Adrenal gland (tissue), 12 donors: ENCODE measurements around the gene ALX3. TPM values are rescaled to one million over a fixed set of nuclear protein-coding genes. Genes with fewer than 3 reads are reported as not detected.

ENCODE experiments used
- DNase-seq, 7 donors: peaks; one replicate each; pipeline ENCODE4 v3.0.0-alpha.2; 2019 to 2020
- H3K27ac ChIP-seq, 5 donors: fragments of 200-600 bp; sonication (generic) in 4 of 5; 1 replicate in 3 of 5; 2 replicates in 2 of 5; pipeline versions ENCODE4 v1.5.1 to v1.8.0; 2016 to 2020; ENCODE audit warnings: mild to moderate bottlenecking in 1 of 5
- H3K27me3 ChIP-seq: fragments of 200-600 bp; 2 replicates; pipeline ENCODE4 v1.8.0; 2021
- H3K36me3 ChIP-seq, 2 donors: fragments of 200-600 bp; replicated peaks in 1 of 2; 1 replicate in 1 of 2; 2 replicates in 1 of 2; pipeline versions ENCODE4 v1.5.1 to v1.8.0; 2018 to 2022
- H3K4me1 ChIP-seq, 2 donors: fragments of 200-600 bp; replicated peaks in 1 of 2; 1 replicate in 1 of 2; 2 replicates in 1 of 2; pipeline versions ENCODE4 v1.5.1 to v1.8.0; 2018 to 2021
- H3K4me3 ChIP-seq, 4 donors: fragments of 200-600 bp; sonication (generic) in 3 of 4; one replicate each; pipeline ENCODE4 v1.5.1; 2016 to 2018
- H3K9me3 ChIP-seq, 3 donors: fragments of 200-600 bp; sonication (generic) in 1 of 3; replicated peaks in 1 of 3; 1 replicate in 2 of 3; 2 replicates in 1 of 3; pipeline versions ENCODE4 v1.5.1 to v1.8.0; 2016 to 2021
- POLR2A ChIP-seq, 2 donors: fragments of 450-650 bp; IDR thresholded peaks; one replicate each; pipeline ENCODE4 v1.6.1; 2017; ENCODE audit warnings: antibody characterized with exemption in 2 of 2, mild to moderate bottlenecking in 2 of 2, moderate library complexity in 1 of 2
- WGBS, 4 donors: extraction: QIAGEN DNeasy Blood & Tissue Kit in 2 of 4; methylation state at CpG; one replicate each; pipeline versions ENCODE4 v1.1.5 to v1.1.7; 2013 to 2017; 5-methylcytosine and 5-hydroxymethylcytosine counted together
- intact Hi-C, 2 donors: fragments of 100-400 bp; cut with DNase I; formaldehyde crosslinking; loops; one replicate each; pipeline versions ENCODE4 v1.14.1 to v1.15.0; 2022 to 2023
- polyA plus RNA-seq, 3 donors: library from polyadenylated mRNA; stranded (reverse); fragments of 200-250 nt in 2 of 3; fragments of 350-450 nt in 1 of 3; fragmentation: Illumina TruSeq in 1 of 3; extraction: RNeasy Lipid Tissue Mini Kit (QIAGEN cat#74804) in 1 of 3; gene quantifications; one replicate each; pipeline ENCODE4 v1.2.3, GENCODE V29; 2013 to 2014
- total RNA-seq, 9 donors: library from RNA; depleted of rRNA in 4 of 9; stranded (reverse); fragments of >200 nt in 4 of 9; fragments of 120-200 nt in 1 of 9; fragmentation: NEBNext Ultra II Directional in 1 of 9; extraction: Animal tissue kit (Norgen Biotek cat#: 25700) in 1 of 9; gene quantifications; one replicate each; pipeline versions ENCODE4 v1.1.0 to v1.2.4, GENCODE V29; 2013 to 2023
- TF ChIP-seq, protein P1 (sequence below), 6 experiments: fragments of 450-650 bp in 4 of 6; fragments of 200-600 bp in 2 of 6; sonication (generic) in 1 of 6; IDR thresholded peaks; 1 replicate in 5 of 6; 2 replicates in 1 of 6; pipeline versions ENCODE4 v1.5.1 to v1.8.0; 2016 to 2021; ENCODE audit warnings: antibody characterized with exemption in 6 of 6, mild to moderate bottlenecking in 2 of 6, moderate library complexity in 1 of 6
- donor health status: healthy with polysubstance abuse.
- donor health status: Bipolar disorder and iron deficiency.
- donor health status: DM: yes; HTN: yes; CAD: no.
- donor health status: DM: no; HTN: no; CAD: no.
- donor health status: DM: no; HTN: no; CAD: no.
- donor health status: DM: yes; HTN: yes; CAD: no.

ALX3 gene
- total and polyA plus RNA-seq, 12 donors: 0.07 to 0.17 TPM; not detected in 10

DNA sequence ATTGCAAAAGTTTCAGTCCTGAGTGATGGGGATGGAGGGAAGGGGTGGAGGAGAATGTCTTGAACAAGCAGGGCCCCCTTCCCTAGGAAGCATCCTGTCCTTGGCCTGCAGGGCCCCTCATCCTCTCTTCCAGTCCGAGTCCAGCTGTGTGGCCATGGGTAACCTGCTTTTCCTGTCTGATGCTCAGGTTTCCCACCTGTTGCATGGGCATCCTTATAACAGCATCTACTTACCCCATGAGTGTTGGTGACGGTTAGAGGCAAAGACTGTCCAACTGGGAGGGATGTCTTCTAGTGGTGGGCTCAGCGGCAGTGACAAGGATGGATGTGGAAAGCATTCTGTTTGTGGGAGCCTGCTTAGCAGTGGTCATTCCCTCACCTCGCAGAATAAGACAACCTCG lies 43.7 kb upstream of the ALX3 start:
- Histone ChIP-seq H3K4me1 (no peaks in the 10 kb centered on the region), H3K9me3 (no peaks in the 10 kb centered on the region), H3K27ac (no peak overlapping the region), H3K36me3 (no peaks in the 10 kb centered on the region), H3K27me3 (no peaks in the 10 kb centered on the region), H3K4me3 (no peak overlapping the region)
- DNase-seq: no peak
- 78 to 91% (median 85%) methylated on average over 4 to 5 of the region's 5 CpGs for WGBS, 4 donors
- TF ChIP-seq POLR2A (IDR thresholded peaks at IDR 0.05): no peak
- intact Hi-C loops: no loop called here

DNA sequence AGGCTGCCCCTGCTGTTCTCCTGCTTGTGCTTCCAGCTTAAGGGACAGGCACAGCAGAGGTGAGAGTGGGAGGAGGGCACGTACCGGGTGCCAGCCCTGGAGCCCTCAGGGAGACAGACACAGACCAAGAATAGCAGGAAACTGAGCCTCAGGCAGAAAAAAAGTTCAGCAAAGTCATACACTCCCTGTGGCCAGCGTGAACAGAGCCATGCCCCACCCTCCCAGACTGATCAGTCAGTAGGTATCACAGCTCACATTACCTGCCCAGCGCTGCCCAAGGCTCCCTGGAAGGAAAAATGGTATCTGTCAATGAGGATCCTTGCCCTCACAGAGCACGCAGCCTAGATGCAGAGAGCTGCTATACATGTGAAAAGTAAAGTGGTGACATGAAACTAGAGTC lies 43.1 kb upstream of the ALX3 start:
- H3K4me3 ChIP-seq: no peak overlapping the region
- no peak for DNase-seq
- WGBS, 4 donors: 61 to 82% (median 77%) methylated on average over 4 to 5 of the region's 5 CpGs
- H3K36me3 ChIP-seq: no peaks in the 10 kb centered on the region
- H3K9me3 ChIP-seq: no peaks in the 10 kb centered on the region
- H3K4me1 ChIP-seq: no peaks in the 10 kb centered on the region
- H3K27ac ChIP-seq: no peak overlapping the region
- intact Hi-C loops: no loop called here
- TF ChIP-seq POLR2A (IDR thresholded peaks at IDR 0.05): no peak
- TF ChIP-seq, protein P1, sequence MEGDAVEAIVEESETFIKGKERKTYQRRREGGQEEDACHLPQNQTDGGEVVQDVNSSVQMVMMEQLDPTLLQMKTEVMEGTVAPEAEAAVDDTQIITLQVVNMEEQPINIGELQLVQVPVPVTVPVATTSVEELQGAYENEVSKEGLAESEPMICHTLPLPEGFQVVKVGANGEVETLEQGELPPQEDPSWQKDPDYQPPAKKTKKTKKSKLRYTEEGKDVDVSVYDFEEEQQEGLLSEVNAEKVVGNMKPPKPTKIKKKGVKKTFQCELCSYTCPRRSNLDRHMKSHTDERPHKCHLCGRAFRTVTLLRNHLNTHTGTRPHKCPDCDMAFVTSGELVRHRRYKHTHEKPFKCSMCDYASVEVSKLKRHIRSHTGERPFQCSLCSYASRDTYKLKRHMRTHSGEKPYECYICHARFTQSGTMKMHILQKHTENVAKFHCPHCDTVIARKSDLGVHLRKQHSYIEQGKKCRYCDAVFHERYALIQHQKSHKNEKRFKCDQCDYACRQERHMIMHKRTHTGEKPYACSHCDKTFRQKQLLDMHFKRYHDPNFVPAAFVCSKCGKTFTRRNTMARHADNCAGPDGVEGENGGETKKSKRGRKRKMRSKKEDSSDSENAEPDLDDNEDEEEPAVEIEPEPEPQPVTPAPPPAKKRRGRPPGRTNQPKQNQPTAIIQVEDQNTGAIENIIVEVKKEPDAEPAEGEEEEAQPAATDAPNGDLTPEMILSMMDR (IDR thresholded peaks at IDR 0.05): no peak
- H3K27me3 ChIP-seq: no peaks in the 10 kb centered on the region

GRCh38 chr1:110112656-110113055 lies 42.2 kb upstream of the ALX3 start:
- no peak overlapping the region for H3K27ac ChIP-seq
- WGBS, 4 donors: 70 to 82% (median 74%) methylated on average over 8 to 9 of the region's 9 CpGs

GRCh38 chr1:110112143-110112542 lies 41.7 kb upstream of the ALX3 start, which contains the start of gene UBL4B:
TSS of gene UBL4B (plus strand) at chr1:110112443. CDS start at chr1:110112535, 92 bp downstream.
- TF ChIP-seq, protein P1 (IDR thresholded peaks at IDR 0.05): no peak
- TF ChIP-seq POLR2A (IDR thresholded peaks at IDR 0.05): no peak
- WGBS, 4 donors: 78 to 87% (median 82%) methylated on average over 4 to 5 of the region's 5 CpGs
- DNase-seq: no peak
- Histone ChIP-seq H3K27ac (no peak within 1 kb of the TSS), H3K36me3 (no peaks in the 10 kb centered on the region), H3K4me3 (no peak within 1 kb of the TSS), H3K4me1 (no peaks in the 10 kb centered on the region), H3K9me3 (no peaks in the 10 kb centered on the region), H3K27me3 (no peaks in the 10 kb centered on the region)
- intact Hi-C loops: no loop called here

More at GRCh38 chr1:110112656-110113055, 42.2 kb upstream of the ALX3 start:
- Histone ChIP-seq H3K4me3 (no peak overlapping the region), H3K4me1 (no peaks in the 10 kb centered on the region), H3K36me3 (no peaks in the 10 kb centered on the region), H3K27me3 (no peaks in the 10 kb centered on the region), H3K9me3 (no peaks in the 10 kb centered on the region)
- intact Hi-C loops: no loop called here
- TF ChIP-seq, protein P1 (IDR thresholded peaks at IDR 0.05): no peak
- TF ChIP-seq POLR2A (IDR thresholded peaks at IDR 0.05): no peak
- no peak for DNase-seq

- no peaks in the 10 kb centered on the region for H3K4me1 ChIP-seq
- H3K4me3 ChIP-seq: no peak overlapping the region
- no peak for TF ChIP-seq POLR2A (IDR thresholded peaks at IDR 0.05)
- TF ChIP-seq, protein P1 (IDR thresholded peaks at IDR 0.05): no peak
- no peak overlapping the region for H3K27ac ChIP-seq
- DNase-seq: no peak
- WGBS, 4 donors: 87 to 97% (median 90%) methylated on average over 4 of the region's 4 CpGs
- H3K27me3 ChIP-seq: no peaks in the 10 kb centered on the region
- no peaks in the 10 kb centered on the region for H3K9me3 ChIP-seq
- intact Hi-C loops: no loop called here
- H3K36me3 ChIP-seq: no peaks in the 10 kb centered on the region
Observed at GRCh38 chr1:110111081-110111480, 40.6 kb upstream of the ALX3 start.
